Common myeloid progenitor, CD34-positive (primary cell): ENCODE data around the gene PSIP1.

Experiments used
- CTCF ChIA-PET: fragments of 350-600 bp; sonication (Branson Sonifier 250); formaldehyde crosslinking; loops from one replicate; lab custom pipeline; 2021; ENCODE audit warnings: antibody characterized with exemption; lab: Charles Lee
- POLR2A ChIA-PET: fragments of 350-600 bp; sonication (Branson Sonifier 250); formaldehyde crosslinking; loops from one replicate; lab custom pipeline; 2021; ENCODE audit warnings: antibody characterized with exemption; lab: Charles Lee
- DNase-seq, 3 donors: peaks; one replicate each; pipeline versions ENCODE4 v3.0.0 to v3.0.0-alpha.2; 2013
- H3K27ac ChIP-seq, 2 experiments: 1 replicate in 1 of 2; 2 replicates in 1 of 2; pipeline ENCODE4 v1.7.0; 2013; ENCODE audit warnings: inconsistent platforms in 2 of 2, low read length in 2 of 2, mild to moderate bottlenecking in 2 of 2, low read depth in 1 of 2, moderate library complexity in 1 of 2; ENCODE audit not compliant: severe bottlenecking in 2 of 2, insufficient read depth in 1 of 2, poor library complexity in 1 of 2
- H3K27me3 ChIP-seq, 5 experiments: replicated peaks in 2 of 5; 1 replicate in 3 of 5; 2 replicates in 2 of 5; pipeline versions ENCODE4 v1.6.1 to v1.7.0; 2013; ENCODE audit warnings: low read length in 4 of 5, mild to moderate bottlenecking in 2 of 5, moderate library complexity in 2 of 5, inconsistent platforms in 1 of 5; ENCODE audit not compliant: insufficient read depth in 5 of 5, control insufficient read depth in 4 of 5
- H3K36me3 ChIP-seq, 4 experiments: 1 replicate in 2 of 4; 2 replicates in 2 of 4; pipeline versions ENCODE4 v1.6.1 to v1.7.0; 2013; ENCODE audit warnings: low read length in 3 of 4, control low read depth in 1 of 4, mild to moderate bottlenecking in 1 of 4; ENCODE audit not compliant: control insufficient read depth in 4 of 4, insufficient read depth in 4 of 4
- H3K4me1 ChIP-seq, 4 experiments: 1 replicate in 3 of 4; 2 replicates in 1 of 4; pipeline versions ENCODE4 v1.6.1 to v1.7.1; 2013; ENCODE audit warnings: low read length in 3 of 4, mild to moderate bottlenecking in 3 of 4, control low read depth in 1 of 4, inconsistent platforms in 1 of 4, moderate library complexity in 1 of 4; ENCODE audit not compliant: control insufficient read depth in 4 of 4, insufficient read depth in 4 of 4; ENCODE audit errors: control extremely low read depth in 1 of 4
- H3K4me3 ChIP-seq, 7 experiments: 1 replicate in 4 of 7; 2 replicates in 3 of 7; pipeline versions ENCODE4 v1.5.1 to v1.7.0; 2013; ENCODE audit warnings: mild to moderate bottlenecking in 7 of 7, low read length in 6 of 7, moderate library complexity in 6 of 7, inconsistent platforms in 2 of 7, low read depth in 2 of 7, control low read depth in 1 of 7; ENCODE audit not compliant: insufficient read depth in 4 of 7, control insufficient read depth in 1 of 7; ENCODE audit errors: extremely low read depth in 1 of 7
- H3K9me3 ChIP-seq, 5 experiments: 1 replicate in 4 of 5; 2 replicates in 1 of 5; pipeline versions ENCODE4 v1.6.1 to v1.7.1; 2013; ENCODE audit warnings: low read length in 4 of 5, mild to moderate bottlenecking in 2 of 5, inconsistent platforms in 1 of 5, low read depth in 1 of 5, moderate library complexity in 1 of 5; ENCODE audit not compliant: control insufficient read depth in 4 of 5, insufficient read depth in 2 of 5; ENCODE audit errors: control extremely low read depth in 1 of 5
- WGBS: methylation state at CpG from one replicate; pipeline ENCODE4 v1.1.5; 2013; ENCODE audit not compliant: insufficient coverage; 5-methylcytosine and 5-hydroxymethylcytosine counted together

Gene PSIP1

DNA sequence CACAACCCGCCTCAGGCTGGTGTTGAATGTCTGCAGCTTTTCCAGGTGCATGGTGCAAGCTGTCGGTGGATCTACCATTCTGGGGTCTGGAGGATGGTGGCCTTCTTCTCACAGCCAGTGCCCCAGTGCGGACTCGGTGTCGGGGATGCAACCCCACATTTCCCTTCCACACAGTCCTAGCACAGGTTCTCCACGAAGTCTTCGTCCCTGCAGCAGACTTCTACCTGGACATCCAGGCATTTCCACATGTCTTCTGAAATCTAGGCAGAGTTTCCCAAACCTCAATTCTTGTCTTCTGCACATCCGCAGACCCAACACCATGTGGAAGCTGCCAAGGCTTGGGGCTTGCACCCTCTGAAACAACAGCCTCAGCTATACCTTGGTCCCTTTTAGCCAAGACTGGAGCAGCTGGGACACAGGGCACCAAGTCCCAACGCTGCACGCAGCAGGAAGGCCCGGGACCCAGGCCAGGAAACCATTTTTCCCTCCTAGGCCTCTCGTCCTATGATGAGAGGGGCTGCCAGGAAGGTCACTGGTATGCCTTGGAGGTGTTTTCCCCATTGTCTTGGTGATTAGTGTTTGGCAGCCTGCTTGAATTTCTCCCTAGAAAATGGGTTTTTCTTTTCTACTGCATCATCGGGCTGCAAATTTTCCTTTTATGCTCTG is 18.2 kb downstream of the PSIP1 start:
- no peaks in the 10 kb centered on the region for H3K4me1 ChIP-seq
- POLR2A ChIA-PET, result no interaction called here
- DNase-seq, result peak in 1 of 3 donors; percentile 28
- no peak overlapping the region for H3K4me3 ChIP-seq
- peaks cover 11 to 48% (median 33%) of the 10 kb centered on the region in 4 experiments for H3K36me3 ChIP-seq
- CTCF ChIA-PET, result interaction anchor here (1.0 kb wide), 1 partner anchor 8 kb away, joined by 3 read pairs; no protein-coding TSS in a partner anchor
- WGBS, result 89% methylated on average over 12 of the region's 13 CpGs
- no peak overlapping the region for H3K27ac ChIP-seq
- no peaks in the 10 kb centered on the region for H3K27me3 ChIP-seq
- H3K9me3 ChIP-seq, result peaks cover 0 to 12% (median 0%) of the 10 kb centered on the region in 5 experiments

DNA sequence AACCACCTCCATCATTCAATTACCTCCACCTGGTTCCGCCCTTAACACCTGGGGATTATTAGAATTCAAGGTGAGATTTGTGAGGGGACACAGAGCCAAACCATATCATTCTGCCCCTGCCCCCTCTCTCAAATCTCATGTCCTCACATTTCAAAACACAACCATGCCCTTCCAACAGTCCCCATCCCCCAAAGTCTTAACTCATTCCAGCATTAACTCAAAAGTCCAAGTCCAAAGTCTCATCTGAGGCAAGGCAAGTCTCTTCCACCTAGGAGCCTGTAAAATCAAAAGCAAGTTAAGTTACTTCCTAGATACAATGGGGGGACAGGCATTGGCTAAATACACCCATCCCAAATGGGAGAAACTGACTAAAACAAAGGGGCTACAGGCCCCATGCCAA is 18.8 kb downstream of the PSIP1 start:
- DNase-seq, result no peak
- WGBS, result no CpG with 5 or more reads among the region's 1 CpG
- ChIA-PET CTCF (interaction anchor here (1.0 kb wide), 1 partner anchor 9 kb away, joined by 3 read pairs; no protein-coding TSS in a partner anchor), POLR2A (no interaction called here)
- no peaks in the 10 kb centered on the region for H3K4me1 ChIP-seq
- H3K27me3 ChIP-seq, result no peaks in the 10 kb centered on the region
- H3K4me3 ChIP-seq, result no peak overlapping the region
- no peak overlapping the region for H3K27ac ChIP-seq
- H3K9me3 ChIP-seq, result peaks cover 0 to 12% (median 0%) of the 10 kb centered on the region in 5 experiments
- H3K36me3 ChIP-seq, result peaks cover 11 to 46% (median 34%) of the 10 kb centered on the region in 4 experiments

DNA sequence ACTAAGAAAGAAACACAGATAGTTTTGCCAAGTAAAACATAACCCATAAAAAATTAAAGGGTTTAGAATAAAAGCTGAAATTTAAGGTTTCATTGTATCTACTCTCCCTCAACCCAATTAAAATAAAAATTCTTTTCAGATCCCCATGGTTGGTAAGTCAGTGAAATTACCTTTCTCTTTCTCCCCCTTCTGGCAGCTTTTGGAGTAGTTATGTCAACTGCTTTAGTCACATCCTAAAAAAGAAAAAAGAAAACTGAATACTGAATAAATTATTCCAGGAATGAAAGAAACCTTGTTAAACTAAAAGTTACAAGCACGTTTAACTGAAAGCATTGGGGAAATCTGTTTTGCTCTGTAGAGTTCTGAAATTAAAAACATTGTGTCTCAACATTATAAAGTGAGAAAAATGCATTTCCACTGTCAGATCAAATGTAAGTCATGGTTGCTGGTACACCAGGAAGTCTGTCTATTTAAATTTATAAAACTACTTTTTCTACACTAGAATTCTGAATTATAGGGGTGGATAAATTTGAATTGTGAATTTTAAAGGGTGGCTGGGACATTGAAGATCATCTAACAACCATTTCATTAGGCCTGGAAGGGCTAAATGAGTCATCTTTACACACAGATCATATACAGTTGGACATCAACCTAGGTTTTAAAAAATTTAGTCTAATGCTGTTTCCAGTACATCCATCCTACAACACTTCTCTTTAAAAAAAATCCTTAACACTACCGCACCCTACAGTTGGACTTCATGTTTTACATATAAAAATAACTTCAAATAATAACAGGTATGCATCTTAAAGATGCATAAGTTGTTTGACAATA is 24.7 kb downstream of the PSIP1 start:
- Histone ChIP-seq H3K27me3 (no peaks in the 10 kb centered on the region), H3K9me3 (no peaks in the 10 kb centered on the region), H3K4me3 (no peak overlapping the region), H3K36me3 (peaks cover 14 to 56% (median 35%) of the 10 kb centered on the region in 4 experiments), H3K27ac (peak overlapping the region in 1 of 2 experiments; percentile 27), H3K4me1 (no peaks in the 10 kb centered on the region)
- DNase-seq, result peak; percentile 29 to 64 (median 60)
- ChIA-PET POLR2A (no interaction called here), CTCF (no interaction called here)
- 50% methylated on average over 1 of the region's 2 CpGs for WGBS

DNA sequence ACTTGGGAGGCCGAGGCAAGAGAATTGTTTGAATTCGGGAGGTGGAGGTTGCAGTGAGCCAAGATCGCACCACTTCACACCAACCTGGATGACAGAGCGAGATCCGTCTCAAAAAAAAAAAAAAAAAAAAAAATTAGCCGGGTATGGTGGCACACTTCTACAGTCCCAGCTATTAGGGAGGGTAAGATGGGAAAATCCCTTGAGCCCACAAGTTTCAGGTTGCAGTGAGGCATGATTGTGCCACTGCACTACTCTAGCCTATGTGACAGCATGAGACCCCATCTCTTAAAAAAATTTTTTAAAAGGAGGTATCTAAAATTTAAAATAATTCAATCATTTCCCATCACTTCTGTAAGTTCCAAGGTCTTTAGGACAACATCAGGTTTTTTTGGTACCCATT is 26.0 kb downstream of the PSIP1 start:
- Histone ChIP-seq H3K36me3 (peaks cover 16 to 62% (median 42%) of the 10 kb centered on the region in 4 experiments), H3K27ac (no peak overlapping the region), H3K4me1 (no peaks in the 10 kb centered on the region), H3K27me3 (no peaks in the 10 kb centered on the region), H3K4me3 (no peak overlapping the region), H3K9me3 (no peaks in the 10 kb centered on the region)
- ChIA-PET POLR2A (interaction anchor here (0.6 kb wide), 1 partner anchor 16 kb away, joined by 4 read pairs; no protein-coding TSS in a partner anchor), CTCF (interaction anchor here (1.2 to 2.5 kb wide), 3 partner anchors 11 to 15 kb away, joined by 4 to 12 read pairs (median 5); no protein-coding TSS in a partner anchor)
- 80% methylated on average over 1 of the region's 6 CpGs for WGBS
- DNase-seq, result no peak

DNA sequence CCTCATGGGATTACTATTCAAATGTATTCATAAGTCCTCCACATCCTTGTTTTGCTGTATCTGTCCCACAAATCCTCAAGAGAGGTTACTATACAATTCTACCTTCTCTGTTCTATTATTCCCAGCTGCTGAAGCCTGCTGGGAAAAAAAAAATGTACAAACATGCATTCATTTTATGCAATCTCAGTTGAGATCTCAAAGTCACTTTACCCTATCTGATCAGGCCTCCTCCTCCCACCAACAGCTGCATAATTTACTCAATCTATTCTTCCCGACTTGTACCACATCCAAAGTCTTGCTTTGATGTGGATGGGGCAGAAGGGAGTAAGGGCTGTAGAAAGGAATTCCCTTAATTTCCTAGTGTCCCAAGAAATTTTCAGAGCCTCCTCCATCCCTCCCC is 28.6 kb downstream of the PSIP1 start:
- ChIA-PET CTCF (interaction anchor here (1.1 to 1.8 kb wide), 3 partner anchors 12 to 24 kb away, joined by 3 to 5 read pairs (median 4); no protein-coding TSS in a partner anchor), POLR2A (interaction anchor here (0.6 kb wide), 1 partner anchor 21 kb away, joined by 3 read pairs; no protein-coding TSS in a partner anchor)
- no peak overlapping the region for H3K4me3 ChIP-seq
- no peak for DNase-seq
- peak overlapping the region in 1 of 2 experiments; percentile 8 for H3K27ac ChIP-seq
- no peaks in the 10 kb centered on the region for H3K27me3 ChIP-seq
- H3K36me3 ChIP-seq, result peaks cover 11 to 58% (median 40%) of the 10 kb centered on the region in 4 experiments
- WGBS, result no CpG with 5 or more reads among the region's 1 CpG
- no peaks in the 10 kb centered on the region for H3K9me3 ChIP-seq
- H3K4me1 ChIP-seq, result no peaks in the 10 kb centered on the region

DNA sequence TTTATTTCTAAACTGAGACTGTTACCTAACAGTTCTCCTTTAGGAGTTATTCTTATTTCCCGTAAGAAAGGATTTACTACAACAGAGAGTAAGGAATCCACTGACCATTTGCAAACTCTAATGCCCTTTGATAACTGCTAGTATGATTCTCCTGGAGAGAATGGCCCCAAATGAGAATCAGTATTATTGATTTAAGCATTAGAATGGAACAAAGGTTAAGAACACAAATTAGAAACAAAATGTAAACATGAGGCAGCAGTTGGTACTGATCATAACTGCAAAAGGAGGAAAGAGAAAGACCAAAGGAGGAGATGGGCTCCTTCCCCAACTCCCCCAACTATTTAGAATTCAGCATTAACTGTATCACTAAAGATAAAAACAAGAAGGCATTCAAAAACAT is 30.7 kb downstream of the PSIP1 start:
- no peak for DNase-seq
- Histone ChIP-seq H3K4me3 (no peak overlapping the region), H3K4me1 (no peaks in the 10 kb centered on the region), H3K9me3 (no peaks in the 10 kb centered on the region), H3K36me3 (peaks cover 17 to 63% (median 46%) of the 10 kb centered on the region in 4 experiments), H3K27ac (no peak overlapping the region), H3K27me3 (no peaks in the 10 kb centered on the region)
- ChIA-PET POLR2A (no interaction called here), CTCF (interaction anchor here (1.4 kb wide), 1 partner anchor 75 kb away, joined by 3 read pairs; no protein-coding TSS in a partner anchor)
- WGBS, result no CpG with 5 or more reads among the region's 1 CpG
